GM10266 (cell line): ENCODE results near the gene ARPP21.

Experiments used
- DNase-seq: peaks from one replicate; pipeline ENCODE4 v3.0.0; 2012; ENCODE audit errors: extremely low spot score
- CTCF ChIP-seq: IDR thresholded peaks from 2 replicates; pipeline ENCODE4 v1.5.1; 2012; ENCODE audit warnings: mild to moderate bottlenecking, low read depth; ENCODE audit not compliant: control insufficient read depth, insufficient read depth; ENCODE audit errors: missing control alignments

Gene ARPP21

DNA sequence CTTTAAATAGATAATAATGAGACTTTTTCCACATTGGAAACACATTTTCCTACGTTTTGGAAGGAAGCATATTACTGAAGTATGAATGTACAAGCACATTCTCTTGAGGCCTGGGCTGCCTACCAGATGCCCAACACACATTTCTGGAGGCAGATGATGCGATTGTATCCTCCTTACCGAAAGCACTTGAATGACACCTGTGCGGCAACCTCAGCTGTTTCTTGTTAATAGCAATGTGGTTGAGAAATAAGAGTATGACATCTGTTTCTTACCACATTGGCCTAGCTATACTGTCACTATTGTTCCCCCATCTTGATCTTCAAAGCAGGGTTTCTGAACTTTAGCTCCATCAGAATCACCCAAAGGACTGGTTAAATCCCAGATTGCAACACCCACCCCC lies 84.8 kb downstream of the ARPP21 start:
- no peak for TF ChIP-seq CTCF
- no peak for DNase-seq

- no peak for TF ChIP-seq CTCF
- DNase-seq, result no peak
Measured at GRCh38 chr3:35727179-35727578, 87.9 kb downstream of the ARPP21 start.

GRCh38 chr3:35733341-35733740 lies 94.0 kb downstream of the ARPP21 start:
- no peak for DNase-seq
- TF ChIP-seq CTCF, result no peak

DNA sequence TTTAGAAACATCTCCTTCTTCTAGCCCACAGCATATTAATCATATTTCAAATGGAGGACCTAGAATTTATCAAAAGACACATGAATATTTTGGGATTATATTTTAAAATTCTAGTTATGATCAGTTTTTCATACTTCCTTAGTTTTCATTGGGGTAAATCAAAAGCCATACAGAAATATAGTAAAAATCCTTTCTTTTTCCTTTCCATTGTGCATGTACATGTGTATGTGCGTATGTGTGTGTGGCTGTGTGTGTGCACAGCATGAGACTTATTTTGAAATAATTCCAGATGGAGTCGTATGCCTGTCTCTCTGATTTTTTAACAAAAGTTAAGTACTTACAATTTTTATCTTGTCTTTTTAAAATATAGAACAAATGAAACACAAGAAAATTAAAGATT lies 94.5 kb downstream of the ARPP21 start:
- no peak for TF ChIP-seq CTCF

DNA sequence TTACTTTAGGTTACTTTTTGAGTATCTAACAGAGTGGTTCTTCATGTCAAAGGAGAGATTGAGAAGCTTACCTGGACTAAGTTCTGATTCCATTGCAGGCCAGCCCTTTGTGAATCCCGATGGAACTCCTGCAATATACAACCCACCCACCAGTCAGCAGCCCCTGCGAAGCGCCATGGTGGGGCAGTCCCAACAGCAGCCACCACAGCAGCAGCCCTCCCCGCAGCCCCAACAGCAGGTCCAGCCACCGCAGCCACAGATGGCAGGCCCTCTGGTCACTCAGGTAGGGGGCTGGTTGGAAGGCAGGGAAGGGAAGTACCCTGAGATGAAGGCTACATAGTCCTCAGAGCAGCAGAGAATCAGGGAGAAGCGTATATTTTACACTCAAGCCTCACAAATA lies 97.8 kb downstream of the ARPP21 start:
- no peak for DNase-seq
- no peak for TF ChIP-seq CTCF

More for the DNA sequence above, 94.5 kb downstream of the ARPP21 start:
- no peak for DNase-seq

DNA sequence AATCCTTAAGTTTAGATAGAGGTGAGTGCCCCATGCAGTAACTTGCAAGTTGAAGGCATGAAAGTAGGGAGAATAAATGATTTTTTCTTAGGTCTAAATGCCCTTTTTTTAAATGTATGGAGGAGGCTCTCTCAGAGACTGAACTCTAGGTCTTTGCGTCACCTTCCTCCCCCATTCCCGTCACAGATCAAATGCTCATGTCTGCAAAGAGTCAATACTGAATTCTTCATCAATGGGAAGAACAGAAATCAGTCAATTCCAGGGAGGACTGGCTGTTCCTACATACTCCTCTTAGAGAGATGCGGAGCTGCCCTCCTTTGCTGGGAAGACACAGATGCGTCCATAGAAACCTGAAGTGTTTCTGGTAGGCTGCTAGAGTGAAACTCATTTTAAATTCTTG lies 98.2 kb downstream of the ARPP21 start:
- no peak for DNase-seq

More for the DNA sequence above, 98.2 kb downstream of the ARPP21 start:
- no peak for TF ChIP-seq CTCF
